ENCODE data around the gene SERPINB4.
"Not testable (repeated sequence)": the region's sequence is repeated elsewhere in the genome, so short reads cannot be mapped to it uniquely, and the experiment has no call there.

The SERPINB4 gene

DNA sequence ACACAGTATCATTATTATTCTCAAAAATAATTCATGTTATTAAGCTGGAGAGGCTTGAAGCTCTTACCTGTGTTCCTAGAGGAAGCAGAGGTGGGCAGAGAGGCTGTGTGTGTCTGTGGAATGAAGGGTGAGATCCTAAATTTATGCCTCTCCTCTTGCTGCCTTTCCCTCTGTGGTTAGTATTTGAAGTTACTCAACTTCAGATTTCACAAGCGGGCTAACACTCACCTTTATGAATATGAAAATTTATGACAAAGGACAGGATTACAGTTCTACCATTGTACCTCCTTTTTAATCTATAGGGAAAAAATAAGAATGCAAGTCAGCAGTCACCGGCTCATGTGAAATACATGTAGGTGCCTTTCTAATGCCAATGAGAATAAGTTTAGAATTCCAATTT is at the start of gene SERPINB4:
Gene SERPINB4, minus strand, starts transcription at position 115 of the 400 bp plus-strand sequence. CDS start 679 bp downstream, outside the sequence.
- not testable (repeated sequence) for DNase-seq

DNA sequence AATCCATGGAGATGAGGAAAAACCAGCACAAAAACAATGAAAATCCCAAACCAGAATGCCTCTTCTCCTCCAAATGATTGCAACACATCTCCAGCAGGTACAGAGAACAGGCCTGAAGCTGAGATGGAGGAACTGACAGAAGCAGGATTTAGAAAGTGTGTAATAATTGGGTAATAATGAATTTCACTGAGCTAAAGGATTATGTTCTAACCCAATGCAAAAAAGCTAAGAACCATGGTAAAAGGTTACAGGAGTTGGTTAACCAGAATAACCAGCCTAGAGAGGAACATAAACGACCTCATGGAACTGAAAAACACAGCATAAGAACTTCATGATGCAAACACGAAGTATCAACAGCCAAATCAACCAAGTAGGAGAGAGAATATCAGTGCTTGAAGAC is 45.0 kb upstream of the SERPINB4 start:
- no peak for DNase-seq

DNA sequence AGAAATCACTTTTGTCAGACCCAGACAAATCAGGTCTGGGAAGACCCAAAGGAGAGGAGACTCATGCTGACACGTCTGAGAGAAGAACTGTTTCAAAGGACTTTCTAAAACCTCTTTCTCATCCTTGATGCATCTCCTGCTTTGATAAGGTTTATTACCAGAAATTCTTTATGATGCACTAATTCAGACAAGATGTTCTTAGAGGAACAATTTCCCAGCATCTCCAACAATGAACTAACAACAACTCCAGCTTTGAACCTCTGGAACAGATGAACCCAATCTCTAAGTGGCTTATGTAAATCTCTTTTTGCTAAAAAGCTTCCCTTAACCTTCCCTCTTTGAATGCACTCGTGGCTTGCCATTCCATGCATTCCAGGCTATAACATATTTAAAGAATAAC is 42.8 kb upstream of the SERPINB4 start:
- no peak for DNase-seq

DNA sequence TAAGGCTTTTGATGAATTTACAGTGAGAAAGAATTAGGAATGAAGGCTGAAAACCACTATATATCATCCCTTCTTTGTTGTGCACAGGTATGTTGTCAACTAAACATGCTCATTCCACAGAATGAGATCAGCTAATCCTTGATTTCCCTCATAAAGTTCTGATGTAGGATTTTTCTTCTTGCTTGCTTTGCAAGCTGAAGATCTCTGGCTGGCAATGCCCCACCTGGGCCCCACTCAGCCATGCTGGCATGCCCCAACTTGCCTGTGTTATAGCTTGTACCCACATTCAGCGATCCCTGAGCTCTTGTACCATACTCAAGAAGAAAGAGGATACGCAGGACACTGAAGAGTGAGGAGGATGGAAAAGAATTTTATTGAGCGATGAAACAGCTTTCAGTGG is 40.7 kb upstream of the SERPINB4 start:
- DNase-seq = no peak

DNA sequence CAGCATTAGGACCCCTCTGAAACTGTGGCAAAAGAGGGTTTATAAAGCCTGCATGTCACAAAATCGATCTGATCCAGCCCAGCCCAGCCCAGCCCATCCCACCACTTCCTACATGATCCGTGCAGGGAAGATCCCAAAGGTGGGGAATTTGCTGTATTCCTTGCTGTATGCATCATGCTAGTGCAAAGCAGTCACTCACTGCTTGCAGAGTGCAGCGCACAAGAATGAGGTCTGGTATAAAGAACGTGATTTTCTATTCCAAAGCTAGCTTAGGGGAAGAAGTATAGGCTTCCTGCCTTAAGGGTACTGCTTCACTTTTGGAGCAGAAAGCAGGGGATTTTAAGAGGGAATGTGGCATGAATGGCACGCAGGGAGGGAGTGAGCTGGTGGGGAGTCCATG is 39.8 kb upstream of the SERPINB4 start:
- DNase-seq = no peak

DNA sequence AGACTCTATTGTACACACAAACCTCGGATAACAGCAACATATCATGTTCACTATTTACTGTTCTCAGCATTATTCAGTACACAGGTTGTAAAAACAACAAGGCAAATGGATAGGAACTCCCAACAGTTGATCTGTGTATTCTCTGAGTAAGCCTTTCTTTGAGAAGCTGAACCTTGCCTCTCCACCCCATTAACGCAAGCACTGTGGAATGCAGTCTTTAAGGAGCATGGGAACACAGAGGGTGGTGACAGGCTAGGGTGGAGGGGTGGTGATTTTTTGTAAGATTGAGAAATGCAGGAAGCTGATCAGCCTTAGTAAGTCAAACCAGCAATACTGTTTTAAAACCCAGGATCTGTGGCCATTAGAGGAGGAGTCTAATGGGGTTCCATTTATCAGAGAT is 39.1 kb upstream of the SERPINB4 start:
- no peak for DNase-seq

DNA sequence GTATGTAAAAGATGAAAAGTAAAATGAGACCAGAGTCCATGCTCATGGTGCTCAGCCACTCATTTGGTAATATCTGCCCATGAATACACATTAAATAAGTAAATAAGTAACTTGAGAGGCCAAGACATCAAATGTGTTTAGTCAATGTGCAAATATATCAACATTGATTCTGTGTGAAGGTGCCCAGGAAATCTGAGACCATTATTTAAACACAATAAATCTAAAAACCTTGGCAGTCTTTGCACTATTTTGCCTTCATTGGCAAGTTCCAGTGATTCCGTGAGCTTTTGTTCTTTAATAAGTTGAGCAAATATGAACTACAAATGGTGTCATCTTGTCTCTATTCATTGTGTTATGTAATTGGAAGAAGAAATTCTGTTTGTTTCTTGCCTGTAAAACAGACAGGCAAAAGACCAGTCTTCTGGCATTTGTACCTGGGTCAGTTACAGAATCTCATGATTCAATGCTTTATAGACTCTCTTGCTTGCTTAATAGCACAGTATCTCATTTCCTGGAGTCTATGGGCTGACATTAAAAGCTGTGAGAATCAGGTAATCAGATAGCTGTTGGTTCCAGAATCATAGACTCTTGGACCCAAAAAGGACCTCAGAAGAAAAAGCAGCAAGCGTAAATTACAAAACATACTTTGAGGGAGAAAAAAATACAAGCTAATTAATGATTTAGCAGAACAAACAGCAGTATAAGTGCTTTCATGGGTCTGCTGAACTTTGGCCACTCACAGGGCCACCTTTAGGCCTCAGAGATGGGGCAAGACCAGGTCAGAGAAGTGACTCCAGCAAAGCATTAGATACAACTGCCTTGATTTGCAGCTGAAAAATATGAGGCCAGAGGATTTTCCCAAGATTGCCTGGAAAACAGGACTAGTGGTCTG is 37.6 kb upstream of the SERPINB4 start:
- DNase-seq = no peak

DNA sequence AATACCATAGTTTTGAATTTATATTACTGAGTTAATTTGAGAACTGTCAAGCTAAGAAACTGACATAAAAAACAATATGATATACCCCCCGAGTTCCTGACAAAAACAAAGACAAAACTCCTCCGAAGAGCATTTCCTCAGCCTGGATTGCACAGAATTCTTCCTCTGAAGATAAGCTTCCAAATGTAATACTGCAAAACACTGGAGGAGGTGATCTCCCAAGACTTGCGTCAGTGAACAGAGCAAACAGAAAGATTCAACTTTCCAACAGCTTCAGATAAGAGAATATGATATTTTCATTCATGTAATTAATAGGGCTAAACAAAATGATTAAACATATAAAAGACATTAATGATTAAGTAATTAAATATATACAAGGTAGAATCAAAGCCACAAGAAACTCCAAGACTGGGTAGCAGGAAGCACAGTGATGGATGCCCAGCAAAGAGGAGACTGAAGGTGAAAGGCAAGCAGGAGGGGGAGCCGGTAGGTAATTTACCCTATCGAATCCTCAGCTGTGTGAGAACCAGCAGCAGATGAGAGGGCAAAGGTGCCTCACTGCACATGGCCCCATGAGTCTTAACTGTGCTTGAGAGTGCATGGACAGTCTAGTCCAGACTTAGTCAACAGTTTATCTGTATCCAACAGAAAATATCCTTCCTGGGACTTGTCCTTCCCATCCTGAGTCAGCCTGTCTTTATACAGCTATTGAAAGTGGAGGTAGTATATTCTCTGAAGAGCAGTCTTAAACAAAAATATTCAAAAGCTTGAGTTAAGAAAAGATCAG is 36.0 kb upstream of the SERPINB4 start:
- no peak for DNase-seq

DNA sequence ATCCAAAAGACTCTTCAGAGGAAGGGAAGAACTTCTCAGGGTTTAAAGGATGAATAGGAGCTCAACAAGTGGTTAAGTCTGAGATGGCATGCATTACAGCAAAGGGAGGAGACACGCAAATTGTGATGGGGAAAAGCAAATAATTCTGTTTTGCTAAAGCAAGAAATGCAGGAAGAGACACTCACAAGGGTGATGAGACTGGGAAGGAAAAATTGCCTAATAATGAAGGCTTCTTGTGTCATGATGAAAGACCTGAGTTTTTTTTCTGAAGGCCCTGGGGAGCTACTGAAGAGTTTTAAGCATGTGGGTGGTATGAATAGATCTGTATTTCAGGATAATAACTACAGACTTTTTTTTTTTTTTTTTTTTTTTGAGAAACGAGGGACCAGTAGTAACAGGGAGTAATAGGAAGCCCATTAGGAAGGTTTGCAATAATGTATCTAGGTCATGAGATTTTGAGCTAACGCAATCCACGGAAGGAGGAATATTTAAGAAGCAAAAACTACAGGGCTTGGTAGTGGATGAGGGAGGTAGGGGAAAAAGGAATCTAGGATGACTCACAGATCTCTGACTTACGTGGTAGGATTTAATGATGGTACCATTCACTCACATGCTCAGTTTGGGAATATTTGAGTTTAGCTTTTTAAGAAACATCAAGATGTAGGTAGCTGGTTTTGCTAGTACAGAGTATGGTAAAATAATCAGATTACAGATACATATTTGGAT is 33.6 kb upstream of the SERPINB4 start:
- DNase-seq = no peak

DNA sequence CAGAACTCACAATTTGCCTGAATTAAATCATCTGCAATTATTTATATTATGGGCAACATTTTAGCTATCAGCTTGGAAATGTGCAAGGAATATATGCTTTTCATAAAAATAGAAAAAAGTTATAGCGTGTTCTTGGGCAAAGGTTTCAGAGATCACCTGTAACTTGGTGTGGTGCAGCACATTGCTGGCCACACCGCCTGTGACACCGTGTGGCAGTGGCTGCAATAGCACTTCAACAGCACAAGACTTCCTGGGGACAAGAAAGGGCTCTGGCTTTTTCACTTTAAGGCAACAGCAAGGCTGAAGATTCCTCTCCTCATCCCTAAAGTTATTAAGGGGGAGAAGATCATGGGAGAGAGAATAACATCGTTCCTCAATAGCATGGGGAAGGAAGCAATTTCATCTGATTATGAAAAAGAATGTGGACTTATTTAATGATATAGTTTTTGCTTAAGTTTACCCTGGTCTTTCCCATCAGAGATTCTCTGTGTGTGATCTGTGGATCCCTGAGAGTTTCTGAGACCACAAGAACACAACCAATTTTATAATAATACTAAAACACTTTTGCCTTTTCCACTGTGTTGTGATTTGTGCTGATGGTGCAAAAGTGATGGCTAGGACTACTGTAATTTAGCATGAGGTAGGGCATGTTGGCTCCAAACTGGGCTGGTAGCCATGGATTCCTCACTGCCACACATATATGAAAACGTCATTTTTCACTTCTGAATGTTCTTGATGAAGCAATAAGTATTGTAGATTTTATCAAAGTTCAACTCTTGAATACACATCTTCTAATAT is 32.7 kb upstream of the SERPINB4 start:
- DNase-seq = no peak

DNA sequence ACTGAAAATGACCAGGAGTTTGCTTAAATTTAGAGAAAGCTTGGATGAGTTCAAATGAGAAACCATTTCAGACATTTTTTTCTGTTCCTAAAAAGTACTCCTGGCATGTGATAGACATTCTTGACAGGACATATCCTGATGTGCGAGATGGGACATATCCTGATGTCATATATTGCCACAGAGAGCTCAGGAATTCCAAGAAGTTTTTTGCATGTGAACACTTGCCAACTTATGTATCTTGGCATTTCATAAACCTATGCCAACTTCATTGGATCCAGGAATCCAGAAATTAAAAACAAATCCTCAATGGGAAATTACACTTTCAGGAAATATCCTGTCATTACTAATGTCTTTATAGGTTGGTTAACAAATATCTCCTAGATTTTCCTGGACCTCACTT is 20.5 kb upstream of the SERPINB4 start:
- DNase-seq = no peak

DNA sequence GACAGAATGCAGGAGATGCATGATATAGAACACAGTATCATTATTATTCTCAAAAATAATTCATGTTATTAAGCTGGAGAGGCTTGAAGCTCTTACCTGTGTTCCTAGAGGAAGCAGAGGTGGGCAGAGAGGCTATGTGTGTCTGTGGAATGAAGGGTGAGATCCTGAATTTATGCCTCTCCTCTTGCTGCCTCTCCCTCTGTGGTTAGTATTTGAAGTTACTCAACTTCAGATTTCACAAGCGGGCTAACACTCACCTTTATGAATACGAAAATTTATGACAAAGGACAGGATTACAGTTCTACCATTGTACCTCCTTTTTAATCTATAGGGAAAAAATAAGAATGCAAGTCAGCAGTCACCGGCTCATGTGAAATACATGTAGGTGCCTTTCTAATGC is 17.7 kb upstream of the SERPINB4 start, which contains the start of gene SERPINB3:
Gene SERPINB3, minus strand, starts transcription at position 144 of the 400 bp plus-strand sequence. CDS start 677 bp downstream, outside the sequence.
- DNase-seq = not testable (repeated sequence)

DNA sequence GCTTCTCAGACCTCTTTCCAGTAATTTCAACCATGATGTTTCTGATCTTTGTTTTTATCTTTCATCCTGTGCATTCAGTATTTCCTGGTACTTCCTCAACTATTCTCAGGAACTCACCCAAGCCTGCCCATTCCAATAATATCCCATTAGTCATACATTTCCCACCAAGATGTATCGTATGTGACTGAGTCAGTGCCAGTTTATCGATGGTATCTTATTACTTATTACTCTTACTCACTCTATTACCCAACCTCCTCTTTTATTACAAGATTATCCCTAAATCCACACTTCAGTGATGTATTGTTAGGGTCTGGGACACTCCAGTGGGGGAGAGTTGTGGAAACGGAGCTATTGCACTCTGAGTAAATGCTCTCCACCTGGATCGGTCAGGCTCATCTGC is 14.9 kb upstream of the SERPINB4 start:
- not testable (repeated sequence) for DNase-seq

DNA sequence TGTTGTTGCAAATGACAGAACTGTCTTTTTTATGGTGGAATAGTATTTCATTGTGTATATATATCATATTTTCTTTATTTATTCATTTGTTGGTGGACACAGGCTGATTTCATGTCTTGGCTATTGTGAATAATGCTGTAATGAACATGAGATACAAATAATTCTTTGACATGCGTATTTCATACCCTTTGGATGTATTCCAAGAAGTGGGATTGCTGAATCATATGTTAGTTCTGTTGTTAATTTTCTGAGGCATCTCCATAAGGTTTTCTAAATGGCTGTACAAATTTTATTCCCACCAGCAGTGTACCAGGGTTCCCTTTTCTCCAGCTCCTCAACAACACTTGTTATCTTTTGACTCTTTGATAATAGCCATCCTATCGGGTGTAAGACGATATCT is 6.2 kb upstream of the SERPINB4 start:
- not testable (repeated sequence) for DNase-seq

DNA sequence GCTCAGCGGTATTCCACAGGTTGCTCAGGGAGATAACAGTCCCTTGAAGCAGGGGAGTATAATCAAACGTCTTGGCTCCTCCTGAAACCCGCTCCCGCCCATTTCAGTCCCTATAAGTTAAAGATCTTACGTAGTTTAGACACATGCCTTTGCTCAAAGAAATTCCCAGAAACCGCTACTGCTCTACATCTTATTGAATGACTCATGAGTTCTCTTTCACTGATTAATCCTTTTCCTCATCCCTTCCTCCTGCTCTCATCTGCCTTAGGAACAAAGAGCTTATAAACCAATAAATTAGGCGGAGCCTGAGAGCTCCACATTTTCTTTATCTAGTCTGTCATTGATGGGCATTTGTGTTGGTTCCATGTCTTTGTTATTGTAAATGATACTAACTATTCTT is 4.2 kb upstream of the SERPINB4 start:
- DNase-seq = no peak

DNA sequence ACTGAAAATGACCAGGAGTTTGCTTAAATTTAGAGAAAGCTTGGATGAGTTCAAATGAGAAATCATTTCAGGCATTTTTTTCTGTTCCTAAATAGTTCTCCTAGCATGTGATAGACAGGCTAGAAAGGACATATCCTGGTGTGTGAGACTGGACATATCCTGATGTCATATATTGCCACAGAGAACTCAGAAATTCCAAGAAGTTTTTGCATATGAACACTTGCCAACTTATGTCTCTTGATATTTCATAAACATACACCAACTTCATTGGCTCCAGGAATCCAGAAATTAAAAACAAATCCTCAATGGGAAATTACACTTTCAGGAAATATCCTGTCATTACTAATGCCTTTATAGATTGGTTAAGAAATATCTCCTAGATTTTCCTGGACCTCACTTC is 2.9 kb upstream of the SERPINB4 start:
- DNase-seq = no peak

DNA sequence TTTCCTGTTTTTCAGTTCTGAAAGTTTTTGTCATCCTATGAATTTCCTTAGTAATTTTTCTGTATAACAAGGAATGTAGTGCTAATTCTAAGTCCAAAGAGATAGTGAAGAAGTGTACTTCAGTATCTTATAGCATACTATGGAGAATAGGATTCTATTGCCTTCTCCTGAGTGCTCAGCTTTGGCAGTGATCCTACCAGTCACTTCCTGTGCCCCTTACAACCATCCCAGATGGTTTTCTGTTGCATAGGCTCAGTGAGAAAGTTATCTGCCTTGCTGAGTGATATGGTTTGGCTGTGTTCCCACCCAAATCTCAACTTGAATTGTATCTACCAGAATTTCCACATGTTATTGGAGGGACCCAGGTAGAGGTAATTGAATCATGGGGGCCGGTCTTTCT is 638 bp upstream of the SERPINB4 start:
- not testable (repeated sequence) for DNase-seq

DNA sequence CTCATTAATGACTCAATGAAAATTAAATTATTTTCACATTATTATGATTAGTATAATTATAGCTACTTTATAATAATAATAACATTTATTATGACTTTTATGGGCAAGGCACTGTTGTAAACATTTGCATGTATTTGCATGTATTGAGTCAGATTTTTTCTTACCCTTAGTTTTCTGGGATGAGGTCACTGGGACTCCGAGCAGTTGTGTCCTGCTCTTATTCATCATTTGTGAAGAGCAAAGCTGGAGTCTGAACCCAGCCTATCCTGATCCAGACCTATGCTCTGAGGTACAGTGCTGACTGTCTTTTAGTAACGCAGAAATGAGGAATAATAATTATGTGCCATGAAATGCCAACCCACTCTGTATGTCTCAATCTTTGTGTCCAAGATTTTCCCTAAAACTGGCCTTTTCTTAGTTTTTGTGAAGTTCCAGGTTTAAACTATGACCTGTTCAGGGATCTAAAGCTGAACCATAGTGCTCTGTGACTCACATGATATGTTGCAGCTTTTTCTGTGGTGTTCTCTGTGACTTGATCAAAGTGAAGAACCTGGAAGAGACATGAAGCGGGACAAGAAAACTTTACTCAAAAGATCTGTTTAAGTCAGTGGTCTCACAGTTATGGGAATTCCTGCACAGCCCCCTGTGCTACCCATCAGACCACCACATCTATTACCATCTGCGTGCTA is 1.2 kb downstream of the SERPINB4 start:
- DNase-seq = not testable (repeated sequence)

DNA sequence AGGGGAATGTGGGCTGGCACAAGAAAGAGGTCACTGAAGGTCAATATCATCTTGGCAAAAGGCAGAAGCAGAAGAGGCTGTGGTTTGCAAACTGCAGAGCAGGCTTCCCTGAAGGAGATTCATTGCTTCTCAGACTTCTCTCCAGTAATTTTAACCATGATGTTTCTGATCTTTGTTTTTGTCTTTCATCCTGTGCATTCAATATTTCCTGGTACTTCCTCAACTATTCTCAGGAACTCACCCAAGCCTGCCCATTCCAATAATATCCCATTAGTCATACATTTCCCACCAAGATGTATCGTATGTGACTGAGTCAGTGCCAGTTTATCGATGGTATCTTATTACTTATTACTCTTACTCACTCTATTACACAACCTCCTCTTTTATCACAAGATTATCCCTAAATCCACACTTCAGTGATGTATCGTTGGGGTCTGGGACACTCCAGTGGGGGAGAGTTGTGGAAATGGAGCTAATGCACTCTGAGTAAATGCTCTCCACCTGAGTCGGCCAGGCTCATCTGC is 2.8 kb downstream of the SERPINB4 start:
- DNase-seq = not testable (repeated sequence)

DNA sequence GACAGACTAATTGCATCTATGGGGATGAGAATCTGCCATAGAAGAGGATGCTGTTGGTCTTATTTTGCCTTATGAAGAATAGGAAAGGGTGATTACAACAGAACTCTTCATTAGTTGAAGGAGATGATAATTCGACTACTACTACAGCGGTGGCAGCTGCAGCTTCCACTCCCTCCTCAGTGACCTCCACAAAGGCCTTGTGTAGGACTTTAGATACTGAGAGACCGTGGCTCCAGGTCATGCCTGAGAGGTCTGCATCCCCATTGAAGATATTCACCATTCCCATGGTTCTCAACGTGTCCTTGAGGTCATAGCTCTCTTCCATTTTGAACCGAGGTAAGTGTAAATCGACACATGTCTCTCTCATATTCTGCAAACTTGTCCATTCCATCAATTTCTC is 6.4 kb downstream of the SERPINB4 start:
- DNase-seq = no peak

DNA sequence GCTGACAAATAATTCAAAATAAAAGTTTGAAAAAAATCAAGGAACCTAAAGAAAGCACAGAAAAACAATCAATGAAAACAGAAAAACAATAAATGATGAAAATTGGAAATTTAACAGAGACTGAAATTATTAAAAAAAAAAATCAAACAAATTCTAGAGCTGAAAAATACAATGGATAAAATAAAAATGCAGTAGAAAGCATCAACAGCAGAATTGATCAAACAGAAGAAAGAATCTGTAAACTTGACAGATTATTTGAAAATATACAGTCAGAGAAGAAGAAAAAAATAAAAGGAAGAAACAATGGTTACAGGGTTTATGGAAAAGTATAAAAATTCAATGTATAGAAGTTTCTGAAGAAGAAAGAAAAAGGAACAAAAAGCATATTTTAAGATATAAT is 16.2 kb downstream of the SERPINB4 start:
- DNase-seq = no peak
